Neural cell (in vitro differentiated cells): Measurements from ENCODE around the gene NR2C1.

Experiments used
- EZH2 ChIP-seq: fragments of 200-600, 300-800 bp; shearing (Covaris generic), sonication (generic); IDR thresholded peaks from 2 replicates; pipeline ENCODE4 v1.6.1; 2014; ENCODE audit warnings: antibody characterized with exemption, low read length, borderline replicate concordance, mild to moderate bottlenecking; ENCODE audit not compliant: insufficient read depth, poor library complexity, severe bottlenecking
- POLR2AphosphoS5 ChIP-seq: IDR thresholded peaks from 2 replicates; pipeline ENCODE4 v1.6.1; 2012
- TF ChIP-seq, protein P1 (sequence below): fragments of 450-650 bp; IDR thresholded peaks from 2 replicates; pipeline ENCODE4 v1.5.1; 2014; ENCODE audit warnings: antibody characterized with exemption, mild to moderate bottlenecking, moderate library complexity; ENCODE audit not compliant: poor library complexity, severe bottlenecking

DNA sequence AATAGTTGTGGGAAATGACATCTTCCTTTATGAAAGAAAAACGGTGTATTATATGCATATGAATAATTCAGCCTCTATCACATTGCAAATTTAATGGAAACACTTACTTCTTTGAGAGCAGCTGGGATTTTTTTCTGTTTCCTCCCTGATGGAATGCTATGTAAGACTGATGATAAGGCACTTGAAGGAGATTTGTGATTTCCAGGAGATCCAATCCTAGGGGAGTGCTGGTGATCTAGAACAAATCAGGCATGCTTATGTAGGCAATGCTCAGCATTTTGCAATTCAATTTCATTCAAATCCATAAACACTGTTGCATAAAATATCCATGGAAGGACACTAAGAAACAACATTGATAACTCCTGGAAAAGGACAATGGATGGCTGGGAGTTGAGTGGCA is 16.0 kb upstream of the NR2C1 start:
- TF ChIP-seq, protein P1, sequence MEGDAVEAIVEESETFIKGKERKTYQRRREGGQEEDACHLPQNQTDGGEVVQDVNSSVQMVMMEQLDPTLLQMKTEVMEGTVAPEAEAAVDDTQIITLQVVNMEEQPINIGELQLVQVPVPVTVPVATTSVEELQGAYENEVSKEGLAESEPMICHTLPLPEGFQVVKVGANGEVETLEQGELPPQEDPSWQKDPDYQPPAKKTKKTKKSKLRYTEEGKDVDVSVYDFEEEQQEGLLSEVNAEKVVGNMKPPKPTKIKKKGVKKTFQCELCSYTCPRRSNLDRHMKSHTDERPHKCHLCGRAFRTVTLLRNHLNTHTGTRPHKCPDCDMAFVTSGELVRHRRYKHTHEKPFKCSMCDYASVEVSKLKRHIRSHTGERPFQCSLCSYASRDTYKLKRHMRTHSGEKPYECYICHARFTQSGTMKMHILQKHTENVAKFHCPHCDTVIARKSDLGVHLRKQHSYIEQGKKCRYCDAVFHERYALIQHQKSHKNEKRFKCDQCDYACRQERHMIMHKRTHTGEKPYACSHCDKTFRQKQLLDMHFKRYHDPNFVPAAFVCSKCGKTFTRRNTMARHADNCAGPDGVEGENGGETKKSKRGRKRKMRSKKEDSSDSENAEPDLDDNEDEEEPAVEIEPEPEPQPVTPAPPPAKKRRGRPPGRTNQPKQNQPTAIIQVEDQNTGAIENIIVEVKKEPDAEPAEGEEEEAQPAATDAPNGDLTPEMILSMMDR: no peak
- TF ChIP-seq EZH2: no peak
- TF ChIP-seq POLR2AphosphoS5: no peak
